Omental fat pad (tissue), 4 donors: ENCODE measurements around the gene NCLN. TPM values are rescaled to one million over a fixed set of nuclear protein-coding genes. Genes with fewer than 3 reads are reported as not detected.

ENCODE experiments used
- ATAC-seq: fragments of 150-250 bp; one replicate; pipeline ENCODE4 v1.9.1; 2016; ENCODE audit warnings: mild to moderate bottlenecking, moderate library complexity; ENCODE audit not compliant: low FRiP score
- DNase-seq: peaks from one replicate; pipeline ENCODE4 v3.0.0-alpha.2; 2019; ENCODE audit warnings: low spot score
- total RNA-seq, 4 donors: library from RNA; depleted of rRNA; stranded (reverse); fragments of >200 nt; gene quantifications; one replicate each; pipeline ENCODE4 v1.1.0, GENCODE V29; 2016
- TF ChIP-seq, protein P1 (sequence below), 3 donors: fragments of 450-650 bp; IDR thresholded peaks; one replicate each; pipeline ENCODE4 v1.5.1; 2016 to 2017; ENCODE audit warnings: antibody characterized with exemption in 3 of 3, mild to moderate bottlenecking in 3 of 3, moderate library complexity in 2 of 3

NCLN gene
- total RNA-seq, 4 donors from 2014 or later, result 33.6 to 65.7 (median 41.1) TPM

DNA sequence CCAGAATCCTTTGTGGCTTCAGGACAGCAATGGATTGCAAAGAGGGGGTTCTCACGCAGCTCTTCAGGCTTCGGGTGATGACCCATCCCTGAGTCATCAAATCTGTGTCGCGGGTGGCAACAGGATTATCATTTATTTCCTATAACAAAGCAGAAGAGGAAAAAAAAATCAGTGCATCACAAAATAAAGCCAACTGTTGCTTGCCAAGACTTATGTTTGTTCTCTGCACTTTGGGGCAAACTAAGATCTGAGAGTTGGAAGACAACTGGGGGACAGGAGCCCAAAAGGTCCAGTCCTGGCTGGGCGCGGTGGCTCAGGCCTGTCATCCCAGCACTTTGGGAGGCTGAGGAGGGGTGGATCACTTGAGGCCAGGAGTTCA lies 43.4 kb upstream of the NCLN start:
- no peak for DNase-seq
- TF ChIP-seq, protein P1, sequence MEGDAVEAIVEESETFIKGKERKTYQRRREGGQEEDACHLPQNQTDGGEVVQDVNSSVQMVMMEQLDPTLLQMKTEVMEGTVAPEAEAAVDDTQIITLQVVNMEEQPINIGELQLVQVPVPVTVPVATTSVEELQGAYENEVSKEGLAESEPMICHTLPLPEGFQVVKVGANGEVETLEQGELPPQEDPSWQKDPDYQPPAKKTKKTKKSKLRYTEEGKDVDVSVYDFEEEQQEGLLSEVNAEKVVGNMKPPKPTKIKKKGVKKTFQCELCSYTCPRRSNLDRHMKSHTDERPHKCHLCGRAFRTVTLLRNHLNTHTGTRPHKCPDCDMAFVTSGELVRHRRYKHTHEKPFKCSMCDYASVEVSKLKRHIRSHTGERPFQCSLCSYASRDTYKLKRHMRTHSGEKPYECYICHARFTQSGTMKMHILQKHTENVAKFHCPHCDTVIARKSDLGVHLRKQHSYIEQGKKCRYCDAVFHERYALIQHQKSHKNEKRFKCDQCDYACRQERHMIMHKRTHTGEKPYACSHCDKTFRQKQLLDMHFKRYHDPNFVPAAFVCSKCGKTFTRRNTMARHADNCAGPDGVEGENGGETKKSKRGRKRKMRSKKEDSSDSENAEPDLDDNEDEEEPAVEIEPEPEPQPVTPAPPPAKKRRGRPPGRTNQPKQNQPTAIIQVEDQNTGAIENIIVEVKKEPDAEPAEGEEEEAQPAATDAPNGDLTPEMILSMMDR (IDR thresholded peaks at IDR 0.05), result no peak
- ATAC-seq, result peak; percentile 58

DNA sequence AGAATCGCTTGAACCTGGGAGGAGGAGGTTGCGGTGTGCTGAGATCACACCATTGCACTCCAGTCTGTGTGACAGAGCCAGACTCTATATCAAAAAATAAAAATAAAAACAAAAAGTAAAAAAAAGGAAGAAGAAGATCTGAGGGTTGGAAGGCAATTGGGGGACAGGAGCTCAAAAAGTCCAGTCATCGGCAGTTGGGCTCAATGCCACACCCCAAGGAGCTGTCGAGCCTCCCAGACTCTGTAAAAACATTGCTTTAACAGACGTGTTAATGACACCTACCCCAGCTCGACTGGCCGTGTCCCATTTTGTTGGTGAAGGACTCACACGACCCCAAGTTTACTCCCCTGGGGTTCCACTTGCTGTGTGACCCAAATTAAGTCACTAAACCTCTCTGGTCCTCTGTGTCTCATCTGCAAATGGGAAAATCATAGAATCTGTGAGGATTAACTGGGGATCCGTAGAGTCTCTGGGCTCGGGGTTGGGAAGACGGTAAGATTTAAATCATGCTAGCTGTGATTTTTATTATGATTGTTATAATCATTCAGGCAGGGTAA lies 42.9 kb upstream of the NCLN start:
- ATAC-seq, result no peak

DNA sequence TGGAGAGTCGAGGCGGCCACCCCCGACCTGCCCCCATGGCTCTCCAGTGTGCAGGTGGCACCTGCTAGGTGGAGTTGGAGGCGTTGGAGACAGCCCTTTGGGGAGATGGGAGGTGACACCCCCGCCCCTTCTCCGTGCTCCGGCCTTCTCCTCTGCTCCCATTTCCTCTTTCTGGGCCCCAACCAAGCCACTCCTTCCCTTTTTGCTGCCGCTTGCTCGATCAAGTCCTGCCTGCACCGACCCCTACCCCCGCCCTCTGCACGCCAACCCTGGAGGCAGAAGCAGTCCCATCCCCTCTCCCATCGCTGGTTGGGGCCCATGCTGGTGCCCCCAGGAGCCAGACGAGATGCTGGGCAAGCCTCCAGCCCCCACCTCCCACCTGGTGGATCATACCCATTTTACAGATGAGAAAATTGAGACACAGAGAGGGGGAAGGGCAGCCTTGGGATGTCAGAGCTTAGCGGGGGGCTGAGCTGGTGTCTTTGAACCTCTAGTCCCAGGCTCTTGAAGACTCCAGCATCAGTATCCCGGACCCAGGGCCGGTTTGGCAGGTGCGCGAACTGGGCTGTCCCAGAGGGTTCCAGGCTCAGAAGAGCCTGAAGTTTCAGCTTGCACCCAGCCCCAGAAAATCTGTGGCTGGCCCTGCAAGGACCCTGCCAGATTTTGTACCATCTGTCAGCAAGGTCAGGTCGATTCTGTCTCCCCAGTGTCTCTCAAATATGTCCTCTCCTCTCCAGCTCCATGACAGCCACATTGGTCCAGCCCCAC lies 39.6 kb upstream of the NCLN start:
- TF ChIP-seq, protein P1 (IDR thresholded peaks at IDR 0.05), result no peak
- ATAC-seq (no peak), DNase-seq (no peak)

More for the DNA sequence above, 42.9 kb upstream of the NCLN start:
- TF ChIP-seq, protein P1 (IDR thresholded peaks at IDR 0.05), result no peak
- no peak for DNase-seq

DNA sequence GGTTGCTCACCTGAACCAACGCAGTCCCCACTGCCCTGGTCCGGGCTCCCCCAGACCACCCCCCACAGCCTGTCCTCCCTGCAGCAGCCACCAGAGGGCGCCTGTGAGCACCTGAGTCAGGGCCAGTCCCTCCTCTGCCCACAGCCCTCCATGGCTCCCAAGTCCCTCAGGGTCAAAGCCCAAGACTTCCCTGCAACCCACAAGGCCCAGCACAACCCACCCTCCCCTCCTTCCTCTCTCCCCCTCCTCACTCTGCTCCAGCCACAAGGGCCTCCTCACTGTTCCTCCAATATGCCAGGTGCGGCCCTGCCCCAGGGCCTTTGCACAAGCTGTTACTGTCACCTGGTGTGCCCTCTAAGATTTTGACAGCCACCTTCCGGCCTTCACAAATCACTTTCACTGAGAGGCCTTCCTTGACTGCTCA lies 39.0 kb upstream of the NCLN start:
- ATAC-seq, result no peak
- TF ChIP-seq, protein P1 (IDR thresholded peaks at IDR 0.05), result no peak
- no peak for DNase-seq

DNA sequence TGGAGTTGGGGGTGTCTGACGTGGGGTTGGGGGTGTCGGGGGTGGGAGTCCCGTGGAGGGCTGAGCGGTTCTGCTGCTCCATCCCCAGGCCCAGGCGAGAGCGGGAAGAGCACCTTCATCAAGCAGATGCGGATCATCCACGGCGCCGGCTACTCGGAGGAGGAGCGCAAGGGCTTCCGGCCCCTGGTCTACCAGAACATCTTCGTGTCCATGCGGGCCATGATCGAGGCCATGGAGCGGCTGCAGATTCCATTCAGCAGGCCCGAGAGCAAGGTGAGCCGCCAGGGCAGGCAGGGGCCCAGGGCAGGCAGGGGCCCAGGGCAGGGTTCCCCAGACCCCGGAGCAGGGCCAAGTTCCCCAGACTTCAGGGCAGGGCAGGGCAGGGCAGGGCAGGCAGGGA lies 37.2 kb upstream of the NCLN start:
- DNase-seq (no peak), ATAC-seq (no peak)
- TF ChIP-seq, protein P1 (IDR thresholded peaks at IDR 0.05), result no peak

DNA sequence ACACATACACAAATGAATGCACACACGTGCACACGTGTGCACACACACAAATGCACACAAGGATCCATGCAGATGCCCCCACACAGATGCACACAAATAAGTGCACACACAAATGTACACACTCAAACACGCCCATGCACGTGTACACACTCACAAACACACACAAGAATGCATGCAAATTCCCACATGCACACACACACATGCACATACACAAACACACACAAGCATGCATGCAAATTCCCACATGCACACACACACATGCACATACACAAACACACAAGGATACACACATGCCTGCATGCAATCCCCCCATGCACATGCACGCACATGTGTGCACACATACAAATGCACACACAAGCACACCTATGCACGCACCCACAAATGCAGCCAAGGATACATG lies 36.6 kb upstream of the NCLN start:
- ATAC-seq (no peak), DNase-seq (no peak)
- TF ChIP-seq, protein P1 (IDR thresholded peaks at IDR 0.05), result no peak
